DND-41 (cell line): ENCODE data around the gene SUCLG2.

ENCODE experiments used
- EZH2 ChIP-seq: IDR thresholded peaks from 3 replicates; pipeline ENCODE4 v1.6.1; 2012; ENCODE audit warnings: borderline replicate concordance, low read depth, mild to moderate bottlenecking, moderate library complexity, low read length, inconsistent platforms; ENCODE audit not compliant: severe bottlenecking
- TF ChIP-seq, protein P1 (sequence below): IDR thresholded peaks from 2 replicates; pipeline ENCODE4 v1.5.1; 2012; ENCODE audit warnings: borderline replicate concordance, low read length, moderate library complexity, mild to moderate bottlenecking; ENCODE audit not compliant: poor library complexity, severe bottlenecking; ENCODE audit errors: extremely low read depth

DNA sequence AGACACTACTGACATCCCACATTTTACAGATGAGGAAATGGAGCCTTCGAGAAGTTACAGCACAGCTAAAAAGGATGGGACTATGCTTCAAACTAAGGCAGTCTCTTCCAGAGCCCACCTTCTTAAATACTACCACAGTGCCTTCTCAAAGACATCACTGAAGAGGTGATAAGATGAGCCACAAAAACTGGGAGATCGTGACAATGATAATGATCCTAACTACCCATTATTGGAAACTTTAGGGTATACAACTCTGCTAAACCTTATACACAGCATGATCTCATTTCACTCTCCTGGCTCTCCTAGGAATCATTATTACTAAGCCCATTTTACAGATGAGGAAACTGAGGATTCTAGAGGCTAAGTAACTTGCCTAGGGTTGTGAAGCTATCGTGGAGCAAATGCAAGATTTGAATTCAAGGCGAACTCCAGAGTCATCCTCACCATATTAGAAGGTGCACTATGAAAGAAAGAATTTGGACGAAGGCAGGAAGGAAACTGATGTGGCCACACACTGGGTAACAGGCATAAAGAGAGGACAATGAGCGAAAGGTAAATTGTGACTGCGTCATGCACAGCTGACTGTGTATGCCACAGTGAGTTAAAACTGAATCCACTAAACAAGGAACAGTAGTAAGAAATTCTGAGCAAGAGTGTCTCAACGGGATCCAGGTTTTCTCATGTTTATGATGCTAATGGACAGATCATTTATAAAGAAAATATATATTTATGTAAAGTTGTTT, 55.4 kb downstream of the SUCLG2 start:
- TF ChIP-seq EZH2 = no peak
- TF ChIP-seq, protein P1, sequence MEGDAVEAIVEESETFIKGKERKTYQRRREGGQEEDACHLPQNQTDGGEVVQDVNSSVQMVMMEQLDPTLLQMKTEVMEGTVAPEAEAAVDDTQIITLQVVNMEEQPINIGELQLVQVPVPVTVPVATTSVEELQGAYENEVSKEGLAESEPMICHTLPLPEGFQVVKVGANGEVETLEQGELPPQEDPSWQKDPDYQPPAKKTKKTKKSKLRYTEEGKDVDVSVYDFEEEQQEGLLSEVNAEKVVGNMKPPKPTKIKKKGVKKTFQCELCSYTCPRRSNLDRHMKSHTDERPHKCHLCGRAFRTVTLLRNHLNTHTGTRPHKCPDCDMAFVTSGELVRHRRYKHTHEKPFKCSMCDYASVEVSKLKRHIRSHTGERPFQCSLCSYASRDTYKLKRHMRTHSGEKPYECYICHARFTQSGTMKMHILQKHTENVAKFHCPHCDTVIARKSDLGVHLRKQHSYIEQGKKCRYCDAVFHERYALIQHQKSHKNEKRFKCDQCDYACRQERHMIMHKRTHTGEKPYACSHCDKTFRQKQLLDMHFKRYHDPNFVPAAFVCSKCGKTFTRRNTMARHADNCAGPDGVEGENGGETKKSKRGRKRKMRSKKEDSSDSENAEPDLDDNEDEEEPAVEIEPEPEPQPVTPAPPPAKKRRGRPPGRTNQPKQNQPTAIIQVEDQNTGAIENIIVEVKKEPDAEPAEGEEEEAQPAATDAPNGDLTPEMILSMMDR = no peak
